ENCODE data around the gene AURKAIP1. TPM values are rescaled to one million over a fixed set of nuclear protein-coding genes. Genes with fewer than 3 reads are reported as not detected.
A peak's percentile ranks its signal among the peaks of the same experiment; 100 is the strongest.

Gene AURKAIP1
- total and polyA plus RNA-seq, 2 of the 13 experiments (the other 11 are each of a cell fraction or from before 2014, with no cell fraction given), result 69.5 to 175 TPM

- TF ChIP-seq, protein P1, sequence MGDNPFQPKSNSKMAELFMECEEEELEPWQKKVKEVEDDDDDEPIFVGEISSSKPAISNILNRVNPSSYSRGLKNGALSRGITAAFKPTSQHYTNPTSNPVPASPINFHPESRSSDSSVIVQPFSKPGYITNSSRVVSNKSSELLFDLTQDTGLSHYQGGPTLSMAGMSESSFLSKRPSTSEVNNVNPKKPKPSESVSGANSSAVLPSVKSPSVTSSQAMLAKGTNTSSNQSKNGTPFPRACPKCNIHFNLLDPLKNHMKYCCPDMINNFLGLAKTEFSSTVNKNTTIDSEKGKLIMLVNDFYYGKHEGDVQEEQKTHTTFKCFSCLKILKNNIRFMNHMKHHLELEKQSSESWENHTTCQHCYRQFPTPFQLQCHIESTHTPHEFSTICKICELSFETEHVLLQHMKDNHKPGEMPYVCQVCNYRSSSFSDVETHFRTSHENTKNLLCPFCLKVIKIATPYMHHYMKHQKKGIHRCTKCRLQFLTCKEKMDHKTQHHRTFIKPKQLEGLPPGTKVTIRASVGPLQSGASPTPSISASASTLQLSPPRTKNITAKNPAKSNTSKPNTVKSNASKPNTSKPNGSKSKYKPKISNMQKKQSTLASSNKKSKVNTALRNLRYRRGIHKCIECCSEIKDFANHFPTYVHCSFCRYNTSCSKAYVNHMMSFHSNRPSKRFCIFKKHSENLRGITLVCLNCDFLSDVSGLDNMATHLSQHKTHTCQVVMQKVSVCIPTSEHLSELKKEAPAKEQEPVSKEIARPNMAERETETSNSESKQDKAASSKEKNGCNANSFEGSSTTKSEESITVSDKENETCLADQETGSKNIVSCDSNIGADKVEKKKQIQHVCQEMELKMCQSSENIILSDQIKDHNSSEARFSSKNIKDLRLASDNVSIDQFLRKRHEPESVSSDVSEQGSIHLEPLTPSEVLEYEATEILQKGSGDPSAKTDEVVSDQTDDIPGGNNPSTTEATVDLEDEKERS (CRISPR knock-in tag; IDR thresholded peaks at IDR 0.05), result no peak
- peak; percentile 99 for TF ChIP-seq ZNF619 (CRISPR knock-in tag; IDR thresholded peaks at IDR 0.05)
- TF ChIP-seq ZNF761 (CRISPR knock-in tag; conservative IDR thresholded peaks at IDR 0.05), result peak; percentile 92
- no peak for TF ChIP-seq ZNF251 (CRISPR knock-in tag; IDR thresholded peaks at IDR 0.05)
- no peak for TF ChIP-seq ZNF121 (CRISPR knock-in tag; IDR thresholded peaks at IDR 0.05)
- TF ChIP-seq ZNF768 (CRISPR knock-in tag; IDR thresholded peaks at IDR 0.05), result peak; percentile 93
- TF ChIP-seq SMAD3 (CRISPR knock-in tag; IDR thresholded peaks at IDR 0.05), result peak; percentile 97
- no peak for TF ChIP-seq ZNF382 (CRISPR knock-in tag; IDR thresholded peaks at IDR 0.05; ENCODE audit: borderline replicate concordance)
- TF ChIP-seq CREB1 (IDR thresholded peaks at IDR 0.05), result peak; percentile 96
- peak; percentile 98 for TF ChIP-seq CREB1 (CRISPR knock-in tag; IDR thresholded peaks at IDR 0.05)
- TF ChIP-seq PAX8 (CRISPR knock-in tag; IDR thresholded peaks at IDR 0.05; ENCODE audit: borderline replicate concordance), result no peak
- peak; percentile 90 for TF ChIP-seq ZNF605 (CRISPR knock-in tag; IDR thresholded peaks at IDR 0.05)
- no peak for TF ChIP-seq ZC3H4 (CRISPR knock-in tag; IDR thresholded peaks at IDR 0.05; ENCODE audit: borderline replicate concordance)
- TF ChIP-seq, protein P2, sequence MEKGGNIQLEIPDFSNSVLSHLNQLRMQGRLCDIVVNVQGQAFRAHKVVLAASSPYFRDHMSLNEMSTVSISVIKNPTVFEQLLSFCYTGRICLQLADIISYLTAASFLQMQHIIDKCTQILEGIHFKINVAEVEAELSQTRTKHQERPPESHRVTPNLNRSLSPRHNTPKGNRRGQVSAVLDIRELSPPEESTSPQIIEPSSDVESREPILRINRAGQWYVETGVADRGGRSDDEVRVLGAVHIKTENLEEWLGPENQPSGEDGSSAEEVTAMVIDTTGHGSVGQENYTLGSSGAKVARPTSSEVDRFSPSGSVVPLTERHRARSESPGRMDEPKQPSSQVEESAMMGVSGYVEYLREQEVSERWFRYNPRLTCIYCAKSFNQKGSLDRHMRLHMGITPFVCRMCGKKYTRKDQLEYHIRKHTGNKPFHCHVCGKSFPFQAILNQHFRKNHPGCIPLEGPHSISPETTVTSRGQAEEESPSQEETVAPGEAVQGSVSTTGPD (CRISPR knock-in tag; IDR thresholded peaks at IDR 0.05), result no peak
- peak; percentile 95 for TF ChIP-seq ATF2 (CRISPR knock-in tag; IDR thresholded peaks at IDR 0.05)
- TF ChIP-seq ZFP82 (CRISPR knock-in tag; IDR thresholded peaks at IDR 0.05; ENCODE audit: borderline replicate concordance), result peak; percentile 97
- TF ChIP-seq ZNF557 (CRISPR knock-in tag; IDR thresholded peaks at IDR 0.05), result no peak
- peak; percentile 98 for TF ChIP-seq ASH2L (IDR thresholded peaks at IDR 0.05; ENCODE audit: insufficient read length, low read depth, low read length)
- TF ChIP-seq PPARG (CRISPR knock-in tag; conservative IDR thresholded peaks at IDR 0.05), result peak; percentile 80
- peak; percentile 92; the same call in 1 of the 2 replicates for TF ChIP-seq ZFP62 (CRISPR knock-in tag; IDR thresholded peaks at IDR 0.05)
- TF ChIP-seq ZBTB42 (CRISPR knock-in tag; IDR thresholded peaks at IDR 0.05), result peak; percentile 77; the same call in 1 of the 2 replicates
- TF ChIP-seq ZKSCAN8 (CRISPR knock-in tag; IDR thresholded peaks at IDR 0.05; ENCODE audit: borderline replicate concordance), result peak; percentile 89; the same call in 1 of the 2 replicates
- TF ChIP-seq, protein P3, sequence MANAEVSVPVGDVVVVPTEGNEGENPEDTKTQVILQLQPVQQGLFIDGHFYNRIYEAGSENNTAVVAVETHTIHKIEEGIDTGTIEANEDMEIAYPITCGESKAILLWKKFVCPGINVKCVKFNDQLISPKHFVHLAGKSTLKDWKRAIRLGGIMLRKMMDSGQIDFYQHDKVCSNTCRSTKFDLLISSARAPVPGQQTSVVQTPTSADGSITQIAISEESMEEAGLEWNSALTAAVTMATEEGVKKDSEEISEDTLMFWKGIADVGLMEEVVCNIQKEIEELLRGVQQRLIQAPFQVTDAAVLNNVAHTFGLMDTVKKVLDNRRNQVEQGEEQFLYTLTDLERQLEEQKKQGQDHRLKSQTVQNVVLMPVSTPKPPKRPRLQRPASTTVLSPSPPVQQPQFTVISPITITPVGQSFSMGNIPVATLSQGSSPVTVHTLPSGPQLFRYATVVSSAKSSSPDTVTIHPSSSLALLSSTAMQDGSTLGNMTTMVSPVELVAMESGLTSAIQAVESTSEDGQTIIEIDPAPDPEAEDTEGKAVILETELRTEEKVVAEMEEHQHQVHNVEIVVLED (CRISPR knock-in tag; IDR thresholded peaks at IDR 0.05; ENCODE audit: borderline replicate concordance), result peak; percentile 91
Measured at GRCh38 chr1:1374929-1375662, at the start of gene AURKAIP1 (continued).
